IPS-NIHi7 (cell line): ENCODE measurements around the gene IKZF3.
"Not testable (repeated sequence)": the region's sequence is repeated elsewhere in the genome, so short reads cannot be mapped to it uniquely, and the experiment has no call there.

Experiments
- DNase-seq: peaks from one replicate; pipeline ENCODE4 v3.0.0; 2012; ENCODE audit warnings: mixed read lengths; ENCODE audit errors: extremely low spot score

Gene IKZF3

GRCh38 chr17:39855911-39856649, 8.0 kb downstream of the IKZF3 start:
- DNase-seq: not testable (repeated sequence)

GRCh38 chr17:39854909-39855308, 9.2 kb downstream of the IKZF3 start:
- DNase-seq: no peak

- no peak for DNase-seq
Measured at GRCh38 chr17:39852239-39852638, 11.9 kb downstream of the IKZF3 start.

- not testable (repeated sequence) for DNase-seq
Measured at GRCh38 chr17:39850186-39850585, 13.9 kb downstream of the IKZF3 start.

GRCh38 chr17:39848600-39848999, 15.5 kb downstream of the IKZF3 start:
- no peak for DNase-seq

GRCh38 chr17:39846205-39846604, 17.9 kb downstream of the IKZF3 start:
- no peak for DNase-seq

GRCh38 chr17:39845052-39845846, 18.9 kb downstream of the IKZF3 start:
- no peak for DNase-seq

GRCh38 chr17:39841134-39841683, 22.9 kb downstream of the IKZF3 start:
- no peak for DNase-seq

- DNase-seq: no peak
Measured at GRCh38 chr17:39838784-39839183, 25.3 kb downstream of the IKZF3 start.

GRCh38 chr17:39838057-39838456, 26.1 kb downstream of the IKZF3 start:
- no peak for DNase-seq

GRCh38 chr17:39836117-39836516, 28.0 kb downstream of the IKZF3 start:
- DNase-seq: no peak

GRCh38 chr17:39835038-39835786, 28.9 kb downstream of the IKZF3 start:
- DNase-seq: peak; percentile 26

- DNase-seq: no peak
Measured at GRCh38 chr17:39834017-39834416, 30.1 kb downstream of the IKZF3 start.

- no peak for DNase-seq
Measured at GRCh38 chr17:39831588-39831987, 32.5 kb downstream of the IKZF3 start.

GRCh38 chr17:39828443-39828842, 35.7 kb downstream of the IKZF3 start:
- DNase-seq: no peak

- no peak for DNase-seq
Measured at GRCh38 chr17:39826334-39826733, 37.8 kb downstream of the IKZF3 start.

GRCh38 chr17:39823407-39824054, 40.6 kb downstream of the IKZF3 start:
- DNase-seq: no peak

- no peak for DNase-seq
Measured at GRCh38 chr17:39822051-39822451, 42.1 kb downstream of the IKZF3 start.

- DNase-seq: no peak
Measured at GRCh38 chr17:39820987-39821386, 43.1 kb downstream of the IKZF3 start.

GRCh38 chr17:39820541-39820940, 43.6 kb downstream of the IKZF3 start:
- no peak for DNase-seq

- no peak for DNase-seq
Measured at GRCh38 chr17:39818358-39819000, 45.6 kb downstream of the IKZF3 start.
